ENCODE measurements around the gene F7. TPM values are rescaled to one million over a fixed set of nuclear protein-coding genes. Genes with fewer than 3 reads are reported as not detected.

F7 gene
- total RNA-seq, 1 experiment from 2014 or later = not detected

GRCh38 chr13:113064534-113065405, 40.8 kb upstream of the F7 start:
- H3K27me3 ChIP-seq (replicated peaks) = peaks cover 5% of the 10 kb centered on the region; the same call in 1 of the 2 replicates
- peak; percentile 56 to 74 for DNase-seq (ENCODE audit: low read depth in 1 of 2, low spot score in 2 of 2)
- no peaks in the 10 kb centered on the region for H3K36me3 ChIP-seq
- H3K27ac ChIP-seq = peak overlapping the region; percentile 41
- no peak overlapping the region for H3K4me3 ChIP-seq
- peaks cover 12% of the 10 kb centered on the region for H3K4me1 ChIP-seq (replicated peaks)
- H3K9me3 ChIP-seq (replicated peaks) = no peaks in the 10 kb centered on the region

- DNase-seq (ENCODE audit: low read depth in 1 of 2, low spot score in 2 of 2) = no peak
- peaks cover 5% of the 10 kb centered on the region; the same call in 1 of the 2 replicates for H3K27me3 ChIP-seq (replicated peaks)
- H3K4me1 ChIP-seq (replicated peaks) = peaks cover 12% of the 10 kb centered on the region
- no peaks in the 10 kb centered on the region for H3K9me3 ChIP-seq (replicated peaks)
- no peak overlapping the region for H3K27ac ChIP-seq
- H3K4me3 ChIP-seq = no peak overlapping the region
- H3K36me3 ChIP-seq = no peaks in the 10 kb centered on the region
Measured at GRCh38 chr13:113065406-113066141, 40.0 kb upstream of the F7 start.

- H3K27ac ChIP-seq = no peak overlapping the region
Measured at GRCh38 chr13:113066142-113066455, 39.5 kb upstream of the F7 start.

DNA sequence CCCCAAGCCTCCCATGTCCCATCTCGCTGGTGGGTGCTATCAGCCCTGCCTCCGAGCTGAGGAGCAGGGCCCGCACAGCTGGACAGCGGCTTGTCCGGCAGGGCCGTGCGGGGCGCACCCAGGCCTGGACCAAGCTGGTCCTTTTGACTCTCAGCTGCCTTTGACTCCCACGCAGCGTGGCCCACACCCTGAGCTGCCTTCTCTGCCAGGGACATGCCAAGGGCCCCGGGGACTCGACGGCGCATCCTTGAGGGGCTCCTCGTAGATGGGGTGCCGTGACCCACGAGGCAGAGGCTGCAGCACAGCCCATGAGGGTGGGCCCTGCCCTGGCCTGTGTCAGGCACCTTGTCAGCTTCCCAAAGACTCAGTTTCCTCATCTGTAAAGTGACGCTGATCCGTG, 38.8 kb upstream of the F7 start:
- no peaks in the 10 kb centered on the region for H3K9me3 ChIP-seq (replicated peaks)
- H3K4me1 ChIP-seq (replicated peaks) = peaks cover 12% of the 10 kb centered on the region
- no peak for DNase-seq (ENCODE audit: low read depth in 1 of 2, low spot score in 2 of 2)
- no peaks in the 10 kb centered on the region for H3K36me3 ChIP-seq
- H3K27me3 ChIP-seq (replicated peaks) = peaks cover 5% of the 10 kb centered on the region; the same call in 1 of the 2 replicates
- H3K27ac ChIP-seq = no peak overlapping the region
- H3K4me3 ChIP-seq = no peak overlapping the region

More at GRCh38 chr13:113066142-113066455, 39.5 kb upstream of the F7 start:
- Histone ChIP-seq H3K36me3 (no peaks in the 10 kb centered on the region), H3K27me3 (replicated peaks) (peaks cover 5% of the 10 kb centered on the region; the same call in 1 of the 2 replicates), H3K4me1 (replicated peaks) (peaks cover 12% of the 10 kb centered on the region), H3K4me3 (no peak overlapping the region), H3K9me3 (replicated peaks) (no peaks in the 10 kb centered on the region)
- no peak for DNase-seq (ENCODE audit: low read depth in 1 of 2, low spot score in 2 of 2)

- Histone ChIP-seq H3K36me3 (no peaks in the 10 kb centered on the region), H3K4me1 (replicated peaks) (no peaks in the 10 kb centered on the region), H3K9me3 (replicated peaks) (no peaks in the 10 kb centered on the region), H3K4me3 (no peak overlapping the region), H3K27me3 (replicated peaks) (no peaks in the 10 kb centered on the region), H3K27ac (no peak overlapping the region)
- DNase-seq (ENCODE audit: low read depth in 1 of 2, low spot score in 2 of 2) = no peak
Measured at GRCh38 chr13:113069861-113070805, 35.5 kb upstream of the F7 start.

GRCh38 chr13:113070855-113071254, 34.7 kb upstream of the F7 start:
- DNase-seq (ENCODE audit: low read depth in 1 of 2, low spot score in 2 of 2) = no peak
- no peak overlapping the region for H3K4me3 ChIP-seq
- no peak overlapping the region for H3K27ac ChIP-seq
- H3K36me3 ChIP-seq = no peaks in the 10 kb centered on the region
- H3K4me1 ChIP-seq (replicated peaks) = no peaks in the 10 kb centered on the region
- no peaks in the 10 kb centered on the region for H3K9me3 ChIP-seq (replicated peaks)
- no peaks in the 10 kb centered on the region for H3K27me3 ChIP-seq (replicated peaks)

DNA sequence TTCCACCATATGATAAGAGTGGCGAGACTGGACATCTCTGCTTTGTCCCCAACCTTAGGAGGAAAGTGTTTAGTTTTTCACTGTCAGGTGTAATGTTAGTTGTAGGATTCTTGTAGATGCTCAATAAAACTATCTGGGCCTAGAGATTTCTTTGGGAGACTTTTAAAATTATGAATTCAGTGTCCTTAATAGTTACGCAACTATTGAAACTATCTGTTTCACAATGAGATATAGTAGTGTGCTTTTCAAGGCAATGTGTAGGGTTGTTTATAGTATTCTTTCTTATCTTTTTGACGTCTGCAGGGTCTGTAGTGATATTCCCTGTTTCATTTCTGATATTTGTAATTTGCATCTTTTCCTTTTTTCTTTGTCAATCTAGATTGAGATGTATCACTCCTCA, 33.2 kb upstream of the F7 start:
- H3K27ac ChIP-seq = no peak overlapping the region
- DNase-seq (ENCODE audit: low read depth in 1 of 2, low spot score in 2 of 2) = no peak
- H3K4me1 ChIP-seq (replicated peaks) = no peaks in the 10 kb centered on the region
- no peaks in the 10 kb centered on the region for H3K9me3 ChIP-seq (replicated peaks)
- no peaks in the 10 kb centered on the region for H3K36me3 ChIP-seq
- H3K4me3 ChIP-seq = no peak overlapping the region
- H3K27me3 ChIP-seq (replicated peaks) = no peaks in the 10 kb centered on the region

DNA sequence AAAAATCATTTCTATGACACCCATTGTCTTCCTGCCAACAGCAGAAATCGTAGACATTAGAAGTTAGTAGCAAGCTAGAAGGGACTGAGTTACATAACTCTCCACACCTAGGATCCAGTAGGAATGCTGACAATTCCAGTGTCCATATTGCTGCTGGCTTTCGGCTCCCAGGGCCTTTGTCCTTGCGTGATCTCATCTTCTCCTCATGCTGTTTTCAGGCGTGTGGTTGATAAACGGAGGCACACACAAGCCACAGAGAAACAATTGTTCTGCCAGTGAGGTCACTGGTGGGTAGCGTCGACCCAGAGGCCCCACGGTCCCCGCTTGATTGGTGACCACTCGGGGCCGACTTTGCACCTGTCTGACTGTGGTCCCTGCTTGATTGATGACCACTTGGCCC, 31.6 kb upstream of the F7 start:
- DNase-seq (ENCODE audit: low read depth in 1 of 2, low spot score in 2 of 2) = no peak
- Histone ChIP-seq H3K9me3 (replicated peaks) (no peaks in the 10 kb centered on the region), H3K27ac (no peak overlapping the region), H3K4me3 (no peak overlapping the region), H3K4me1 (replicated peaks) (no peaks in the 10 kb centered on the region), H3K27me3 (replicated peaks) (no peaks in the 10 kb centered on the region), H3K36me3 (no peaks in the 10 kb centered on the region)

DNA sequence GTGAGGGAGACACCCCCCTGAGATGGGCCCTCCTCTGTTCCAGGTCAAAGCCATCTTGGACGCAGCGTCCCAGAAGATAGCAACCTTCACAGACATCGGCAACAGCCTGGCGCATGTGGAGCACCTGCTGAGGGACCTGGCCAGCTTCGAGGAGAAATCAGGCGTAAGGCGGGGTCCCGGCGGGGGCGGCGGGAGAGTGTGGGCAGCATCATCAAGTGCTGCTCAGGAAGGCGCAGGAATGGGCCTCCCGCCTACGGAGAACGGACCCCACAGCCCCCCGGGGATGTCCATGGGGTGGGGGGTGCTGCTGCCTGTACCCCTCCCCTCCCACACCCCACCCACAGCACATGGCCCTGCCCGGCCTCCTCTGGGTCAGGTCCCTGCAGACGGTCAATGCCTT, 31.2 kb upstream of the F7 start:
- H3K9me3 ChIP-seq (replicated peaks) = no peaks in the 10 kb centered on the region
- no peak overlapping the region for H3K27ac ChIP-seq
- no peak overlapping the region for H3K4me3 ChIP-seq
- DNase-seq (ENCODE audit: low read depth in 1 of 2, low spot score in 2 of 2) = no peak
- no peaks in the 10 kb centered on the region for H3K27me3 ChIP-seq (replicated peaks)
- no peaks in the 10 kb centered on the region for H3K36me3 ChIP-seq
- no peaks in the 10 kb centered on the region for H3K4me1 ChIP-seq (replicated peaks)

GRCh38 chr13:113074876-113075275, 30.7 kb upstream of the F7 start:
- H3K9me3 ChIP-seq (replicated peaks) = no peaks in the 10 kb centered on the region
- no peaks in the 10 kb centered on the region for H3K27me3 ChIP-seq (replicated peaks)
- no peak overlapping the region for H3K4me3 ChIP-seq
- H3K27ac ChIP-seq = no peak overlapping the region
- H3K4me1 ChIP-seq (replicated peaks) = no peaks in the 10 kb centered on the region
- DNase-seq (ENCODE audit: low read depth in 1 of 2, low spot score in 2 of 2) = no peak
- H3K36me3 ChIP-seq = no peaks in the 10 kb centered on the region

- Histone ChIP-seq H3K27me3 (replicated peaks) (no peaks in the 10 kb centered on the region), H3K4me3 (no peak overlapping the region), H3K4me1 (replicated peaks) (no peaks in the 10 kb centered on the region), H3K9me3 (replicated peaks) (no peaks in the 10 kb centered on the region), H3K36me3 (no peaks in the 10 kb centered on the region), H3K27ac (no peak overlapping the region)
- DNase-seq (ENCODE audit: low read depth in 1 of 2, low spot score in 2 of 2) = no peak
Measured at GRCh38 chr13:113075711-113076110, 29.9 kb upstream of the F7 start.

- no peak for DNase-seq (ENCODE audit: low read depth in 1 of 2, low spot score in 2 of 2)
- no peaks in the 10 kb centered on the region for H3K9me3 ChIP-seq (replicated peaks)
- no peaks in the 10 kb centered on the region for H3K27me3 ChIP-seq (replicated peaks)
- H3K27ac ChIP-seq = no peak overlapping the region
- H3K4me1 ChIP-seq (replicated peaks) = no peaks in the 10 kb centered on the region
- H3K36me3 ChIP-seq = no peaks in the 10 kb centered on the region
- H3K4me3 ChIP-seq = no peak overlapping the region
Measured at GRCh38 chr13:113076681-113077401, 28.8 kb upstream of the F7 start.

GRCh38 chr13:113077566-113077952, 28.0 kb upstream of the F7 start:
- H3K36me3 ChIP-seq = no peaks in the 10 kb centered on the region
- no peak overlapping the region for H3K27ac ChIP-seq
- no peak overlapping the region for H3K4me3 ChIP-seq
- no peaks in the 10 kb centered on the region for H3K9me3 ChIP-seq (replicated peaks)
- H3K4me1 ChIP-seq (replicated peaks) = no peaks in the 10 kb centered on the region
- no peak for DNase-seq (ENCODE audit: low read depth in 1 of 2, low spot score in 2 of 2)
- no peaks in the 10 kb centered on the region for H3K27me3 ChIP-seq (replicated peaks)
